GM23248 (cell line): ENCODE results near the gene TBC1D2B.

ENCODE experiments used
- EZH2 ChIP-seq: fragments of 200-600 bp; sonication (generic); IDR thresholded peaks from 2 replicates; pipeline ENCODE4 v1.6.1; 2018; ENCODE audit warnings: antibody characterized with exemption, mild to moderate bottlenecking; ENCODE audit not compliant: insufficient read depth, poor library complexity, severe bottlenecking
- EZH2phosphoT487 ChIP-seq: fragments of 200-600 bp; sonication (generic); IDR thresholded peaks from 2 replicates; pipeline ENCODE4 v1.6.1; 2018; ENCODE audit warnings: antibody characterized with exemption, moderate library complexity, mild to moderate bottlenecking, low read depth; ENCODE audit not compliant: insufficient read depth

- TF ChIP-seq EZH2 (no peak), EZH2phosphoT487 (no peak)
Observed at GRCh38 chr15:78037328-78037727, 40.2 kb downstream of the TBC1D2B start.
